Neural progenitor cell (in vitro differentiated cells): ENCODE measurements around the gene HEXD.

Experiments
- EZH2 ChIP-seq: fragments of 200-600 bp; sonication (generic); IDR thresholded peaks from 2 replicates; pipeline ENCODE4 v1.6.1; 2017; ENCODE audit warnings: antibody characterized with exemption, mild to moderate bottlenecking, moderate library complexity
- EZH2phosphoT487 ChIP-seq: fragments of 200-600 bp; sonication (generic); IDR thresholded peaks from 2 replicates; pipeline ENCODE4 v1.6.1; 2017; ENCODE audit warnings: antibody characterized with exemption
- TF ChIP-seq, protein P1 (sequence below): fragments of 200-600 bp; sonication (generic); IDR thresholded peaks from 2 replicates; pipeline ENCODE4 v1.5.1; 2017; ENCODE audit warnings: antibody characterized with exemption, mild to moderate bottlenecking

DNA sequence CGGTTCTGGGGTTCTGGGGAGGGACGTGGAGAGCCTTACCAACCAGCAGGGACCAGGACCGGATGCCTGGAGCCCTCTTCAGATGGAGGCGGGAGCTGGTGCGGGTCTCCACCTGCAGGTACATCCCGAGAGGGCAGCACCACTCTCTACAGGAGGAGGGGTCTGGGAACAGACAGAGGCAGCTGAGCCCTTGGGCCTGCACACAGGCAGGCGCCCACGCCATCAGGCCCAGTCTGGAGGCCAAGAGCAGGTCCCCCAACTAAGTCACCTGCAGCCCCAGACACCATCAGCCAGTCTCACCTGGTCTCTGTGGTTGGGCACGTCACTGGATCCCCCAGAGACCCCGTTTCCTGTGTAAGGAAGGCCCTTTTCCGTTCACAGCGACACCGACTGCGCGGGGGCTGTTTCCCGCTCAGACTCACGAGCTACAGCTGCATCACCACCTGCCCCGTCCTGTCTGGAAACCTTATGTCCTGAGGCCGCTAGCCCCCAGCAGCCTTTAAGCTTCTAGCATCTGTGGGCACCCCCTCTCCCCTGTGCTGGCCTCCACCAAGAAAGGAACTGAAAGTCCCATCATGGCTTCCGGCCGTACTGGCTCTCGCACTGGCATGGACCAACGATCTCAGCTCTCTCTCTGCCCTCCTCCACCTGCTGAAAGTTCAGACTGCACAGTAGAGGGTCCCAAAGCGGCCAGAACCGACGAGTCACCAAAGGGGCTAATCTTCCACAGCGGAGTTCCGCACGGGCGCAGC lies 31.2 kb downstream of the HEXD start:
- TF ChIP-seq, protein P1, sequence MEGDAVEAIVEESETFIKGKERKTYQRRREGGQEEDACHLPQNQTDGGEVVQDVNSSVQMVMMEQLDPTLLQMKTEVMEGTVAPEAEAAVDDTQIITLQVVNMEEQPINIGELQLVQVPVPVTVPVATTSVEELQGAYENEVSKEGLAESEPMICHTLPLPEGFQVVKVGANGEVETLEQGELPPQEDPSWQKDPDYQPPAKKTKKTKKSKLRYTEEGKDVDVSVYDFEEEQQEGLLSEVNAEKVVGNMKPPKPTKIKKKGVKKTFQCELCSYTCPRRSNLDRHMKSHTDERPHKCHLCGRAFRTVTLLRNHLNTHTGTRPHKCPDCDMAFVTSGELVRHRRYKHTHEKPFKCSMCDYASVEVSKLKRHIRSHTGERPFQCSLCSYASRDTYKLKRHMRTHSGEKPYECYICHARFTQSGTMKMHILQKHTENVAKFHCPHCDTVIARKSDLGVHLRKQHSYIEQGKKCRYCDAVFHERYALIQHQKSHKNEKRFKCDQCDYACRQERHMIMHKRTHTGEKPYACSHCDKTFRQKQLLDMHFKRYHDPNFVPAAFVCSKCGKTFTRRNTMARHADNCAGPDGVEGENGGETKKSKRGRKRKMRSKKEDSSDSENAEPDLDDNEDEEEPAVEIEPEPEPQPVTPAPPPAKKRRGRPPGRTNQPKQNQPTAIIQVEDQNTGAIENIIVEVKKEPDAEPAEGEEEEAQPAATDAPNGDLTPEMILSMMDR: no peak
- TF ChIP-seq EZH2phosphoT487 (no peak), EZH2 (no peak)
